ENCODE results near the gene NPEPPS.
"Not testable (repeated sequence)": the region's sequence is repeated elsewhere in the genome, so short reads cannot be mapped to it uniquely, and the experiment has no call there.

- not testable (repeated sequence) for TF ChIP-seq CTCF, POLR2A, EP300 (IDR thresholded peaks at IDR 0.05)
Measured at GRCh38 chr17:47502776-47503455, 28.0 kb upstream of the NPEPPS start.
